ENCODE measurements around the gene TOP3B.
A peak's percentile ranks its signal among the peaks of the same experiment; 100 is the strongest.

The TOP3B gene

DNA sequence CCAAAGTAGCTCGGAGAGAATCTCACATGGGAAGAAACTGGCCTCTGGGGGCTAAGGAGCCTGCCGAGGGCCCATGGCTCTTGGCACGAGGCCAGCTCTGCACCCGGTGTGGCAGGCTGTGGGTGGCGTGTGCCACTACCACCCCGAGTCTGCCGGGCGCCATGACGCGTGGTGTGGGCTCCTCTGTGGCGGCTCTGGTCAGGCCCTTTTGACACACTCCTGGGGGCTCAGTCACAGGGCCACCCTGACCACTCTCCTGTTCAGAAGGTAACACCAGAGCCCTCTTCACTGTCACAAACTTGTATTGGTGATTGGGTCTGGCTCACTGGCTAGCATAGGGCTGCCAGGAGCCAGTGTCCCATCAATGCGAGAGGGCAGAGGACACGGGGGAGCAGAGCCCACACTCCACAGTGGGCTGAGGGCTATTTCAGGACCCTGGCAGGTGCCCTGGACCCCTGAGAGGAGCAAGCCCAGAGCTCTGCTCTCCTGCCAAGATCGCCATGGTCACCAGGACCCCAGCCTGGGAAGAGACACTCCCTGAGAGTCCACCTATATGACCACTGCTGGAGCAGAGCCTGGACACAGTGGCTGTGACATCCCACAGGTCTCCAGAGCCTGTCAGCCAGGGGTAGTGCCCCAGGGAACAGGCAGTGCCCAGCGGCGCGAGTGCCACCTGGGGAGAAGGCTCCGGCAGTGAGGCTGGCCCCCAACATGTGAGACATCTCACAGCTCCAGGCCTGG lies 21.3 kb downstream of the TOP3B start:
- no peak for DNase-seq

DNA sequence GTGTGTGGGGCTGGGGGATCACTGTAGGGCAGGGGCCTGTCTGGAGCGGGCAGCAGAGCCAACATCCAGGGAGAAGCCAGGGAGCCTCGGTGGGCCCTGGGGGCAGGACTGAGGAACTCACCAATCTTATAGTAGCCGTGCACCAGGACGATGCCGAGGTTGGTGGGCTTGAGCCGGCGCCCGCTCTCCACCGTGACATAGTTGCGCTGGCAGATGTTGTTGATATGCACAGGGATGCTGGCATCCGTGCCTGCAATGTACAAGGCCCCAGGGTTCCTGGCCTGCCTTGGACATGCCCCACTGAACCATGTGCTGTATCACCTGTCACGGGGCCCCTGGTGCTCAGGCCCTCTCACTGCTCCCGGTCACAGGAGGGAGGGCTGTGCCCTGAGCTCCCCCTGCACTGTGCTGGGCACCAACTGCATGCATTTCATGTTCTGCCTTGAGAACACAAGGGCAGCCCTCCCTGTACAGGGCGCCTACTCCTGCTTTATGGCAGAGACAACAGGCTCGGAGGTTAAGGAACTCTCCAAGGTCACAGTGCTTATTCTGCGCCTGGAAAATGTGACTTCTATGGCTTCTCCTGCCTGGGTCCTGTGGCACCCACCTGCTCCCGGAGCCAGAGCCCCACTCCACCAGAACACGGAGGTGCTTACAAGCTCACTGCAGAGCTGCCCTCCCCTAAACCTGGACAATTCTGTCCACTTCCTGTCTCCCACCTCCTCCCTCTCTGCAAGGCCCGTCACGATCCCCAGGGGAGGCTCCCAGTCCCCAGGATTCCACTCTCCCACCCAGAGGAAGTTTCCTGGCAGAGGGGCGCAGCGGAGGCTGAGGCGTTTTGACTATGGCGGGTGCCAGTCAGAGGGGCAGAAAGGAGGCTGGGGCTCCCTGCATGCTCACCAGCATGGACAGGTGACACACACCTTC lies 22.1 kb downstream of the TOP3B start:
- DNase-seq, result no peak

DNA sequence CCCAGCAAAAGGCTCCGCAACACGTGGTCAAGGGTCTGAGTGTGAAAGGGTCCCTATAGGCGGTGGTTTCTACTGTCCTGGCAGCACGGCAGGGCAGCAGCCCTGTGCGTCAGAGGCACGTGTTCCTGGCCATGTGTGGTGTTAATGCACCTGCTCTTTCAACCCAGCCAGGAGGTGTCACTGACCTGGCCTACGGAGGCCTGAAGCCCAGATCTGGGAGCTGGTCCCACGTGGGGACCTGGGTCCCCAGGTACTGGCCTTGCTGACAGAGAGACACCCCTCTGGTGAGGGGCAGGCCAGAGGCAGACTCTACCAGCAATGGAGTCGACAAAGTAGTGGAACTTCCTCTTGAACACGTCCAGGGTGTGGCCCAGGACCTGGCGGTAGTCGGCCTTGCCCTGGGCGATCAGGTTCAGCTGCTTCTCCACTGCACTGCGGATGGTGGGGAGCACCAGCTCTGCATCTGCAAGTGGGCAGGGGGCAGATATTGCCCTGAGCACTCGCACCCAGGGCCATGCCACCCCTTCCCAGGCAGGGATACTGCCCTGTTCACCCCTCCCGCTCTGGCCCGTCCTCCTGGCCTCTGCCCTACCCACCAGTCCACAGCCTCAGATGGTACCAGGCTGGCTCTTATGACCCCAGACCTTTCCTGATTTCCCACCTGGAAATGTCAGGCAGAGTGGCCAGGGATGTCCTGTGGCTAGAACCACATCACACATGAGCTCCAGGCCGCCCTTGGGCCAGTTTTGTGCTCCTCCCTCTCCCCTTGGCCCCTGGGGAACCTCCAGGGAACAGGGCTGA lies 23.1 kb downstream of the TOP3B start:
- DNase-seq, result no peak

DNA sequence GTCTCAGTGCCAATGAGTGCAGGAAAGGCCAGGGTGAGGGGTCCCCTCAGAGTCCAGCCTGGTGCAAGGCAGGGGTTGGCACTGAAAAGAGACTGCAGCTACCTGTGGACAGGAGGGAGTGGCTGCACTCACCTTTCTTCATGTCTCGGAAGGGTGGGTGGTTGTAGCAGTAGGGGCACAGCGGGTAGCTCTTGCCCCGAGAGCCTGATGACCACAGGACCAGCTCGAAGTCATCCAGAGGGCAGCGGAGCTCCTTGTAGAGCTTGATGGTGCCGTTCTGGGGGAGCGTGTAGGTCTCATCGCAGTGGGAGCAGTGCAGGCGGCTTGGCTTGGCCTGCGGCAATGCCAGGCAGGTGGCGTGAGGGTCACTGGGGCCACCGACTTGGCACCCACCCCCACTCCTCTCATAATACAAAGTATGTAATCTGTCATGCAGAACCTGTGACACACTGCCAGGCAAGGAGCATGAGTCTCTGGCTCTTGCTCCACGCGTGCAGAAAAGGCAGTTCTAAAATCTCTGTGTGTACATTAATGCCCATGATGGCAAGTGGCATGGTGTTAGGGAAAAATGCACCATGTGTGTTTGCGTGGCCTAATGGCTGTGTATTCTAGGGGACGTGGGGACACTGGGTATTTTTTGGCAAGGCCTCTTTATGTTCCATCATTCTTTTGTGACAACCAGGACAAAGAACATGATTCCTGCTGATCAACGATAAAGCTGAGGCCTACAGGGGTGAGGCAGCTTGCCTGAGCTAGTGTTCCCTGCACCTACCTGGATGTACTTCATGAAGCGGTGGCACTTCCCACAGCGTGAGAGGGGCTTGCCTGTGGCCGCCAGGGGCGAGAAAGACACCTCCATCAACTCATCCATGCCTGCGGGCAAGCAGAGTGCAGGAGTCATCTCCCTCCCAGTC lies 24.0 kb downstream of the TOP3B start:
- DNase-seq, result no peak

DNA sequence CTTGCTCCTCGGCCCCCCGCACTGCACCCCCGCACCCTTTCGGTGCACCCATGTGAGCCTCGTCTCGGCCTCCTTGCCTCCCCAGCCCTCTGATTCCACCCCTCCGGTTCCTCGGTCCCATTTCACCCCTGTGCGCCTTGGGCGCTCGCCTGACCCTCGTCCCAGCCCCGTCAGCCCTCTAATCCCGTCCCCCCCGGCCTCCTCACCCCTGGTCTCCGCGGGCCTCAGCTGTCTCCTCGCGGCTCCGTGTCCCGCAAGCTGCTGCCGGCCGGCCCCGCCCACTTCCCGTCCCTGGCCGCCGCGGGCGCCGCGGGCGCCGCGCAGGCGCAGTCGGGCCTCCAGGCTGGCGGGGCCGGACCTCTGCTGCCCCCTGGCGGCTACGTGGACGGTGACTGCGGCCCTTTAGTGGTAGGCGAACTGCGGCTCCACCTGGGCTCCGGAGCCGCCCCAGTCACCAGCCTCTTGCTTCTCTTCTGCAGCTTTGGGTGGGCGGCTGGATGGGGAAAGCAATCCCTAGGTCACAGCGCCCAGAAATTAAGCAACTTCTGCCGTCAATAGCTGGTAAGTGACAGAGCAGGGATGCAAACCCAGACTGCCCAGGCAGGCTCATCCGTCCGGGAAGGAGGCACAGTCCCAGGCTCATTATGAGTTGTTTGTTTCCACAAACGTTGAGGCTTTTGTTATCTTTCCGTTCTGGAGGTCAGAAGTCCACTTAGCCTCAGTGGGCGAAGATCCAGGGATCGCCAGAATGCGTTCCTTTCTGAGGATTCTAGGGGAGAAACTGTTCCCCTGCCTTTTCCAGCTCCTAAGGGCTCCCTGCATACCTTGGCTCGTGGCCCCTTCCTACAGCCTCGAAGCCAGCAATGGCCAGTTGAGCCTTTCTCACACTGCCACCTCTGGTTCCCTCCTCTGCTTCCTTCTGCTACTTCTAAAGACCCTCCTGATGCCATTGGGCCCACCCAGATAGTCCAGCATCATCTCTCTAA lies 29.7 kb downstream of the TOP3B start, which contains the start of gene PPM1F:
Gene PPM1F (minus strand): TSS at position 263 of the 986 bp plus-strand sequence. CDS start 6,800 bp downstream, outside the sequence.
- peak; percentile 26 for DNase-seq

DNA sequence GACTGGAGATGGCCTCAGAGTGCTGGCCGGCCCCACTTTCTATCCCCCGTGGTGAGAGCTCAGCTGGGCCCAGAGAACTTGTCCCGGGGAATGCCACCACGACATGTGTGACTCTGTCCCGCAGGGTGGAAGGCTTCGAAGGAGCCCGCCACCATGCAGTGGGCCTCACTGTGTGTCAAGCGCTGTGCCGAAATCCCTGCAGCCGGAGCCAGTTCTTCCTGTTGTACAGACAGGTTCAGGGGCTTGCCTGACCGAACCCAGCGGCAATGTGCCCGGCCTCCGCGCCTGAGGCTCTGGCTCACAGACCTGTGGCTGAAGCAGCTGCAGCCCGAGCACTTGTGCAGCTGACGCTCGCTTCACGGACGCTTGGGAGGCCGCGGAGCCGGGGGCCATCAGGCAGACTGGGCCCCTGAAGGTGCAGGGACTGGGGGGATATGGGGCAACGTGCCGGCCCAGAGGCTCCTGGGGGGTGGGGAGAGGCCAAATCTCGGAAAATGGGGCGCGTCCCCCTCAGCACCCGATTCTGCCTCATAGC lies 30.6 kb downstream of the TOP3B start:
- no peak for DNase-seq

DNA sequence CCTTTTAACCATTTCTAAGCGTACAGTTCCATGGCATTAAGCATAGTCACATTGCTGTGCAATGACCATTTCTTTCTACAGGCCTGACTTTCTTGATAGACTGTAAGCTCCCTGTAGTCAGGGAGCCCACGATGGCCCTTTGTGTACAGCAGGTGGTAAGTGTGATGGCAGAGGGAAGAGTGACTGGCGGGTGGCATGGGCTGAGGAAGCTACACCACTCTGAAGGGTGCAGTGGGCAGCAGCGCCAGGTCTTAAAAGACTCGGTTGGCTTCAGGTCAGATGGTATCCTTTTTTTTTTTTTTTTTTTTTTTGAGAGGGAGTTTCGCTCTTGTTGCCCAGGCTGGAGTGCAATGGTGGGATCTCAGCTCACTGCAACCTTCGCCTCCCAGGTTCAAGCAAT lies 31.5 kb downstream of the TOP3B start:
- no peak for DNase-seq

DNA sequence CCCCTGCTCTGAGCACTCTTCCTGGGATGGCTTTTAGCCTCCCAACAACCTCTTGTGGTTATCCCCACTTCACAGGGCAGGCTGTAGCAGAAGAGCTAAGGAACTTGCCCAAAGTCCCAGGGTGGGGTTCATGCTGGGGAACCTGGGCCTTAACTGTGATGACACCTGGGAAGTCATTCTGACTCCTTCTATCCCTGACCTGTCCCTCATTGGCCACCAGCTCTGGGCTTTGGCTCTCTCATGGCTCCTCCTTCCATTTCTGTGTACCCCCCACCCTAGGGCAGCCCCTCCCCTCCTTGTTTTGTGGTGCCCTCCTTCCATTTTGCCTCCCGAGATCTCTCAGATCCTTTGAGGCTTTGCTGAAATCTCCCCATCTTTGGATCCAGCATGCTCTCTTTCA lies 32.6 kb downstream of the TOP3B start:
- DNase-seq, result no peak

DNA sequence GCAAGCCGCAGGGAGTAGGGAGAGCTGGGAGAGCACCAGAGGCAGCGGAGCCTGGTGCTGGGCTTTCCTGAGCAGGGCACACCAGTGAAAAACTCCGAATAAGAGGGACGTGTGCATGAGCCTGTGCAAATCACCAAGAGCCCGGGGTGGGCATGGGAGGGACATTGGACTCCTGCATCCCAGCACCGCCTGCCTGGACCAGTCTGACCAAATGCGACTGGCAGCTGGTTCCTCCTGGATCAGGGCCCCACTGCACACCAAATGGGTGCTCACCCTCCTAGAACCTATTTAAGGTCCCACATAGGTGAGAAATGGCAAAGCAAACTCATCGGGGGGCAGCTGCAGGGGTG lies 33.0 kb downstream of the TOP3B start:
- no peak for DNase-seq

DNA sequence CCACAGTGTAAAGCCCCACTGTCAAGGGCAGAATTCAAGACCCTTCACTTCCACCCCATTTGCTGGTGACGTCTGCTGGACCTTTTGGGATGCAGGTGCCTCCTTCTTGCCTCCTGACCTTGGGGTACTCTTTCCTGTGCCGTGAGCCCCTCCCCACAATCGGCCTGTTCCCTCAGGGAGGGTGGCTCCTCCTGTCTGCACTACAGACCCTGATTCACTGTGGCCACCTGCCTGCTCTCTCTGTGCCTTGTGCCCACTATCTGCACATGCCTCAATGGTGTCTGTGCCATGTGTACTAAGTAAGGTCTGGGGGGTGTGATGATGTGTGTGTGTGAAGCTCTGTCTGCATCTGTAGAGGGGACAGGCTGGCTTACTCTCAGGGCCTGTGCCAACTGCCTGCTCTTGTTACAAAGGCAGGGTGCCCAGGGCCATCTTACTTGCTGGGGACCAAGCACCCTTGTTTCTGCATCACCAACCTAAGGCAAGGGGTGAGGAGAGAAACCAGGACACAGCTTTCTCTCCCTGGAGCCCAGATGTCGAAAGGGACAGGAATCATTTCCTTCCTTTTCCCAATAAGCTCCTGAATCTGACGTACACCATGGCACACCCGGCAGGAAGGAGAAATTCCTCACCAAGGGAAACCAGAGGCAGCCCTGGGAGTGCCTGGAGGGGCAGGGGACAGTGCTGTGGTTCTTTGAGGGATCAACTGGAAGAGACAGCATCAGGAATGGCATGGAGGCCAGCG lies 33.6 kb downstream of the TOP3B start:
- no peak for DNase-seq

DNA sequence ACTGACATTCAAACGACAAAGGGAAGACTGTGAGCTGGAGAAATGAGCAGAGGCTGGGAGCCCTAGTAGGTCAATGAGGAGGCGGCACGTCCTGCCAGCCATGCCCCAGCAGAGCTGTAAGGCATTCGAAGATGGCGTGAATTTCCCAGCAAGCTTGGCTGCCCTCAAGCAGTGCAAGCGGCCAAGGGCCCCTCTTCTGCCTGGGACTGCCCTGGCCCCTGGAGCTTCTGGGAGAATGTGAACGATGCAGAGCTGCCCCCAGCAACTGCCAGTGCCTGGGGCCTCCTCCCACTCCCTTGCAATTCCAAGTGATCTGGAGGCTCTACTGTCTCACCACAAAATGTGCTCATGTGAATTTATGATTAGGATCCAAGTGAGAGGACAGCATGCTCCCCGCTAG lies 34.2 kb downstream of the TOP3B start:
- DNase-seq, result no peak

DNA sequence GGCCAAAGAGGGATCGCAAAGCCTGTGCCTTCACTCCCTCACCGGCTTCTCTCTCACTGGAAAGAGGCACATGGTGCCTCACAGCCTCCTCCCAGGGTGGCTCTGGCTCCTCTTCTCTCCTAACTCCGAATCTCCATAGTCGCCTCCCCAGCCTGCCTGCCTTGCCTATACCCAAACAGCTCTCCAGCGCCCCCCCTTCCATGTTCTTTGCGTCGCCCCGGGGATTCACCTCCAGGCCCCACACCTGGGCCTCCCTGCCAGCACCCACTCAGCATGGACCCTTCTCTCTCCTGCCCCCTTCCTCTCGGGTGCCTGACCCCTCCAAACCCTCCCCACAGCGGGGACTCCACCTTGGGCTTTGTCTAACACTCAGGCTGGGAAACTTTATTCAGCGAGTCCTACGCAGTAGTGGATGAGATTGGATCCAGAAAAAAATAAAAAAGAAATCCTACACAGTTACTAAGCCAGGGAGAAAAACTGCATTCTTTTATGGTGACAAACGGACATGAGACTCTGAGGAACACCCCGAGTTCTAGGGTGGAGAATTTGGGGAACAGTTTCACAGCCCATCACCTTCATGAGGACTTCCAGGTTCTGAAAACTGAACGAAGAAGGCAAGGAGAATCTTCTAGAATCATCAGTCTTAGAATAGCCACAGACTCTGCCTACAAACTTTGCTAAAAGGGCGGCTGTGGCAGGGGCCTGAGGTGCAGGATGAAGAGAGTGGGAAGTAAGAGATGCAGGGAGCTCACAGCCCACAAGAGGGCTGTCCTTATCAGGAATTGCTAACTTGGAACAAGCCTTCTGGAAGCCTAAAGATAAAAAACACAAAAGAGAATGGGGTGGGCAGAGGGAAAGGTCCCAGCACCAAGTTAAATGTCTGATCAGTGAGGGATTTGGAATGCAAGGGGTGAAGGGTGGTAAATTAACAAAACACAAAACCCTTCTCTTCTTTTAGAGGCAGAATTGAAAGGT lies 35.3 kb downstream of the TOP3B start:
- no peak for DNase-seq

DNA sequence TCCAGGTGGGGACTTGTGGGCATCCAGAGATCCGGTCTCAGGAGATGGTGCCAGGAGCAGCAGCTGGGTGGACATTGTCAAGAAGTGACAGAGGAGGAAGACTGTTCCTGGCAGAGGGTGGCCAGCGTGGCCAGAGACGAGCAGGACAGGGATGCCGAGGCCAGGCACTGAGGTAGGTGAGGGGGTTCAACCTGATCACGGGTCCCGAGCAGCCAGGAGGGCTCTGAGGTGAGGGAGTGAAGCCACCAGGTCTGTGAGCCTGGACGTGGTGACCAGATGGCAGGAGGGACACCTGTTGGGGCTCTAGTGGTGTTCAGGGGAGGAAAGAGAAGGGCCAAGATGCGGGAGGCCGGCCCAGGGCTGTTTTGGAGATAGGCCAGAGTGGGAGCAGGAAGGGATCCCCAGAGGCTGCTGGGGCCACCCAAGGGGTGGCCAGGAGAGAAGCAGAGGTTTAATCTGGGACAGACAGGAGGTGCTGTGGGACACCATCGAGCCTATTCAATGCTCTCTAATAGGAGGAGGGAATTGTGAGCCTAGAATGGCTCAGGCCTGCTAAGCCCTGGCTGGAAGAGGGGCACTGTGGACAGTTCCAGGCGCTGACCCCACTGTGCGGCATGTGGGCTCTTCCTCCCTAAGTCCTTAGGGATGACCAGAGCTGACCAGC lies 36.2 kb downstream of the TOP3B start:
- no peak for DNase-seq

DNA sequence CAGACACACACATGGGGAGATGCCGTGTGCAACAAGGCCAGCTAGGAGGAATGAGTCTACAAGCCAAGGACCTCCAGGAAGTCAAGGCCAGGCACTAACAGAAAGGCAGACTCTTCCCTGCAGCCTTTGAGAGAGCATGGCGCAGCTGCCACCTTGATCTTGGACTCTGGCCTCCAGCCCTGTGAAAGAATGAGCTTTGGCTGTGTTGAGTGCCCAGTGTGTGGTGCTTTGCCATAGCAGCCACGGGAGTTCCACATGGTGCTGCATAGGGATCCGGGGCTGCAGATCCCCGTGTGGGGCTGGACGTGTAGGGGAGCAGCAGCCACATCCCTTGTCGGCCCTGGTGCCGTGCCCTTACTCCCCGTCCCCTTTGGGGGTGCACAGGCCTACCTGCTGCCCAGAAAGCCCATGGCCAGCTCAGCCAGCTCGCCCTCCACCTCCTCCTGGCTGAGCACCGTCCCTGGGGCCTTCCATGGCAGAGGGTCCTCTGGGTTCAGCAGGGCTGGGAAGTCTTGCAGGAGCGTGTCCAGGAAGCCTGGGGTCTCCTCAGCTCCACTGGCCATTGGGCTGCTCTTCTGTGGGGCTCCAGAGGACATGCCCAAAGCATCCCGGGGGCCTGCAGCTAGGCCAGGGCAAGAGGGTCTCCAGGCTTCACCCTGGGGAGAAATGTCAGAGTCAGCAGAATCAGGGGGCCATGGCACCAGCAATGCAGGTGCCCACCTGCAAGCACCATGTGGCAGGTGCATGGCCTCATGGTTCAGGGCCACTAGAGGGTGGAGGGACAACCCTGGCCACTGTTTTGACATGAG lies 36.9 kb downstream of the TOP3B start:
- no peak for DNase-seq

DNA sequence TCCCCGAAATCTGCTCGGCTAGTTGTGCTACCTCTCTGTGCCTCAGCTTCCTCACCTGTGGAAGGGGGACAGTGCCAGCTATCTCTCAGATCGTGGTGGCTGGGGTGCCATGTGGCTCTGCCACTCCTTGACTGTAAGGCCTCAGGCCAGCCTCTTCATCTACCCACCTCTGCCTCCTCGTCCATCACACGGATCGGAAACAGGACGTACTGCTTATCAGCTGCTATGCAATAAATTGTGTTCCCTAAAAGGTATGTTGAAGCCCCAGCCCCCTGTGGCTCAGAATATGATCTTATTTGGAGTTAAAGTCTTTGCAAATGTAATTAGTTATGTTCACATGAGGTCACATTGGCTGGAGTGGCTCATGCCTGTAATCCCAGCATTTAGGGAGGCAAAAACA lies 37.7 kb downstream of the TOP3B start:
- no peak for DNase-seq

DNA sequence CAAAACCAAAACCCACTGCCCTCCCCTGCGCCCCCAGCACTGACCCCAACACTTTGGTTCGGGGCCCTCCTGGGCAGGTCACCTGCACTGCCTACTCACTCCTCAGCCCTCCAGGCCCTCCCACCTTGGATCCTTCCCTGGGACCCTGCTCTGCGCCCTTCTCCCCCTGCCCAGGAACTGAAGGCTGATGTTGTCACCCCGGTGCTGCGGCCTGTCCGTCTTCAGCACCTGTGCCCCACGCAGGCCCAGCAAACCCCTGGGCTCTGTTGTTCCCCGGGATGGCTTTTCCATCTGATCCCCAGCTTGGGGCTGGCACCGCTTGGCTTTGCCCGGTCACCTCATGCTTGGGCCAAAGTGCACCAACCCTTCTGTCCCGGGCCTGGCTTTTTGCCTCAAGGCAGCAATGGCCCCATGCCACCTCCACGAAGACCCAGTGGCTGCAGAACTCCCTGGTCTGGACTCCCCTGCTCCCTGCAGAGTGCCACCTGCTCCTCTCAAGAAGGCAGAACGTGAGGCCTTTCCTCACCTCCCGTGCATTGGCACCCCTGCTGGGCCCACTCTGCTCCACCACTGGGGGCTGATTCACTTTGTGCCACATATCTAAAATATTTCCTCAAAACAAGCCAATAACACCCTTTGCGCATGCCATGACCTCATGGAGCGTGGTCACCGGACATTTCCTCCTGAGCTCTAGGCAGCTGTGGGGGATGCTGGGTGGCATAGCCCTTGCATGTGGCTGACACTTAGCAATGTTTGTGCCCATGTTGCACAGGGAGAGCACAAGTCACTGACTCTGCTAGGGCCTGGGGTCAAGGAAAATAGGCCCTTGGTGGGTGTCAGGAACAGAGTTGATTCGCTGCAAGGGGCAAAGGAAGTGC lies 38.8 kb downstream of the TOP3B start:
- DNase-seq, result no peak

All from NCI-H748 treated with DMSO at 0.1 percent for 48 hours (cell line).